Mesothelial cell of epicardium (in vitro differentiated cells): Measurements from ENCODE around the gene ENOX2. TPM values are rescaled to one million over a fixed set of nuclear protein-coding genes. Genes with fewer than 3 reads are reported as not detected.
"Not testable (repeated sequence)": the region's sequence is repeated elsewhere in the genome, so short reads cannot be mapped to it uniquely, and the experiment has no call there.

Source experiments
- DNase-seq, 2 experiments: peaks; one replicate each; pipeline ENCODE4 v3.0.0; 2021; ENCODE audit warnings: low spot score in 2 of 2; ENCODE audit not compliant: unreplicated experiment in 2 of 2
- H3K27ac Mint-ChIP-seq: 2 replicates; pipeline ENCODE4 v1.8.0; 2021; ENCODE audit warnings: mixed read lengths
- H3K27me3 Mint-ChIP-seq: 2 replicates; pipeline ENCODE4 v1.8.0; 2021; ENCODE audit warnings: low read depth, mixed read lengths
- H3K36me3 Mint-ChIP-seq: 2 replicates; pipeline ENCODE4 v1.8.0; 2021; ENCODE audit warnings: mixed read lengths
- H3K4me1 Mint-ChIP-seq: 2 replicates; pipeline ENCODE4 v1.8.0; 2021; ENCODE audit warnings: mixed read lengths
- H3K4me3 Mint-ChIP-seq: 2 replicates; pipeline ENCODE4 v1.8.0; 2021; ENCODE audit warnings: mild to moderate bottlenecking, moderate library complexity, mixed read lengths
- H3K9me3 Mint-ChIP-seq: 2 replicates; pipeline ENCODE4 v1.8.0; 2021; ENCODE audit warnings: mixed read lengths
- total RNA-seq: library from RNA; stranded (reverse); gene quantifications from 3 replicates; pipeline ENCODE4 v1.2.1, GENCODE V29; 2021
- TF ChIP-seq, protein P1 (sequence below): fragments of 200-600 bp; sonication (generic); IDR thresholded peaks from one replicate; pipeline ENCODE4 v1.5.0; 2021; ENCODE audit warnings: antibody characterized with exemption; ENCODE audit not compliant: unreplicated experiment

The ENOX2 gene
- total RNA-seq, 1 donor from 2014 or later: 13.0 TPM

DNA sequence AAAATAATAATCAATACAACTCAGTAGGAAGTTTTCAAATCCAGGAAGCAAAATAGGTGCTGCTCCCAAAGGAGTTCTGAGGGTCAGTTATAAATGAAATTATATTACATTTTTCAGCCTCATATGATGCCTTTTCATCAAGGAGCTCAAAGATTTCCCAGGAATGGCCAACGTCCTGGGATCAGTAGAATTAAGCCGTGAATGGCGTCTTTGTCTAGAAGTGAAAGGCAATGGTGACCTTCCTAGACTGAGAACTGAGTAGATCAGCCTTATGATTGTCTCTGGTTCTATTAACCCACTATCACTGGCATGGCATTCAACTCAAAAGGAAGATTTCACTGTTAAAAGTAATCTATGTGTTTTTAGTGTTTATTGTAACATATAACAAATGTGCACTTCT lies 74.4 kb downstream of the ENOX2 start:
- DNase-seq: no peak
- Mint-ChIP-seq H3K27me3 (no peaks in the 10 kb centered on the region), H3K36me3 (no peaks in the 10 kb centered on the region), H3K4me1 (no peaks in the 10 kb centered on the region), H3K4me3 (no peak overlapping the region), H3K9me3 (no peaks in the 10 kb centered on the region), H3K27ac (no peak overlapping the region)
- TF ChIP-seq, protein P1, sequence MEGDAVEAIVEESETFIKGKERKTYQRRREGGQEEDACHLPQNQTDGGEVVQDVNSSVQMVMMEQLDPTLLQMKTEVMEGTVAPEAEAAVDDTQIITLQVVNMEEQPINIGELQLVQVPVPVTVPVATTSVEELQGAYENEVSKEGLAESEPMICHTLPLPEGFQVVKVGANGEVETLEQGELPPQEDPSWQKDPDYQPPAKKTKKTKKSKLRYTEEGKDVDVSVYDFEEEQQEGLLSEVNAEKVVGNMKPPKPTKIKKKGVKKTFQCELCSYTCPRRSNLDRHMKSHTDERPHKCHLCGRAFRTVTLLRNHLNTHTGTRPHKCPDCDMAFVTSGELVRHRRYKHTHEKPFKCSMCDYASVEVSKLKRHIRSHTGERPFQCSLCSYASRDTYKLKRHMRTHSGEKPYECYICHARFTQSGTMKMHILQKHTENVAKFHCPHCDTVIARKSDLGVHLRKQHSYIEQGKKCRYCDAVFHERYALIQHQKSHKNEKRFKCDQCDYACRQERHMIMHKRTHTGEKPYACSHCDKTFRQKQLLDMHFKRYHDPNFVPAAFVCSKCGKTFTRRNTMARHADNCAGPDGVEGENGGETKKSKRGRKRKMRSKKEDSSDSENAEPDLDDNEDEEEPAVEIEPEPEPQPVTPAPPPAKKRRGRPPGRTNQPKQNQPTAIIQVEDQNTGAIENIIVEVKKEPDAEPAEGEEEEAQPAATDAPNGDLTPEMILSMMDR: no peak

- TF ChIP-seq, protein P1: no peak
- no peak for DNase-seq
- Mint-ChIP-seq H3K27me3 (no peaks in the 10 kb centered on the region), H3K4me3 (no peak overlapping the region), H3K9me3 (no peaks in the 10 kb centered on the region), H3K27ac (no peak overlapping the region), H3K4me1 (no peaks in the 10 kb centered on the region), H3K36me3 (no peaks in the 10 kb centered on the region)
Measured at GRCh38 chrX:130827648-130828047, 75.4 kb downstream of the ENOX2 start.

DNA sequence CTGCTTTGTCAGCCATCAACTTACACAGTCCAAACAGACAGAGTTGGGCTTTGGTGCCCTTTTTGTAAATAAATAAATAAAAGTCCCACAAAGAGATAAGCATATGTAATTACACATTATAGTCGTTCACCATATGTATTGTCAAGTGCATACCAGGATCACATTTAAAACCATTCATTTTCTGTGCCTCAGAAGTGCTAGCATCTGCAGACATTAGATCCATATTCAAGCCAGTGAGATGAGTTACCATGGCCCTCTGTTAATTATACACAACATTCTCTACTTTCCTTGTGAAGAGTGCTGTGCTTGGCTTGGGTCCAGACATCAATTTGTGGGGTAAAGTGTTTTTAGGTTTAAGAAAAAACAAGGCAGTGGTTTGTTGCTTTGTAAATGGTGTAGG lies 76.8 kb downstream of the ENOX2 start:
- DNase-seq: no peak
- Mint-ChIP-seq H3K4me3 (no peak overlapping the region), H3K4me1 (no peaks in the 10 kb centered on the region), H3K9me3 (no peaks in the 10 kb centered on the region), H3K27ac (no peak overlapping the region), H3K27me3 (no peaks in the 10 kb centered on the region), H3K36me3 (no peaks in the 10 kb centered on the region)
- TF ChIP-seq, protein P1: no peak

DNA sequence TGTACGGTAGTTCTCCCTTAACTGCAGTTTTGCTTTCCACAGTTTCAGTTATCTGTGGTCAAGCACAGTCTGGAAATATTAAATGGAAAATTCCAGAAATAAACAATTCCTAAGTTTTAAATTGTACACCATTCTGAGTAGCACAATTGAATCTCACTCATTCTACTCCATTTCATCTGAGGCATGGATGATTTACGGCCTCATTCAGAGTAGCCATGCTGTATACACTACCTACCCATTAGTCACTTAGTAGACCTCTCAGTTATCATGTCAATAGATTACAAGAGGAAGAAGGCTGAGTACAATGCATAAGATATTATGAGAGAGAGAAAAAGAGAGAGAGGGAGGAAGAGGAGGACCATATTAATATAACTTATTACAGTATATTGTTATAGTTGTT lies 77.5 kb downstream of the ENOX2 start:
- no peaks in the 10 kb centered on the region for H3K4me1 Mint-ChIP-seq
- TF ChIP-seq, protein P1: no peak
- no peaks in the 10 kb centered on the region for H3K27me3 Mint-ChIP-seq
- no peaks in the 10 kb centered on the region for H3K36me3 Mint-ChIP-seq
- H3K27ac Mint-ChIP-seq: no peak overlapping the region
- no peak for DNase-seq
- H3K9me3 Mint-ChIP-seq: peaks cover 2% of the 10 kb centered on the region
- no peak overlapping the region for H3K4me3 Mint-ChIP-seq

DNA sequence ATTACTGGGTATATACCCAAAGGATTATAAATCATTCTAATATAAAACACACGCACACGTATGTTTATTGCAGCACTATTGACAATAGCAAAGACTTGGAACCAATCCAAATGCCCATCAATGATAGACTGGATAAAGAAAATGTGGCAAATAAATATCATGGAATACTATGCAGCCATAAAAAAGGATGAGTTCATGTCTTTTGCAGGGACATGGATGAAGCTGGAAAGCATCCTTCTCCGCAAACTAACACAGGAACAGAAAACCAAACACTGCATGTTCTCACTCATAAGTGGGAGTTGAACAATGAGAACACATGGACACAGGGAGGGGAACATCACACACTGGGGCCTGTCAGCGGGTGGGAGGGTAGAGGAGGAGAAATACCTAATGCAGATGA lies 83.6 kb downstream of the ENOX2 start:
- not testable (repeated sequence) for H3K4me1 Mint-ChIP-seq, H3K27me3 Mint-ChIP-seq, H3K4me3 Mint-ChIP-seq, H3K36me3 Mint-ChIP-seq, DNase-seq, H3K27ac Mint-ChIP-seq
- H3K9me3 Mint-ChIP-seq: peaks cover 42% of the 10 kb centered on the region

DNA sequence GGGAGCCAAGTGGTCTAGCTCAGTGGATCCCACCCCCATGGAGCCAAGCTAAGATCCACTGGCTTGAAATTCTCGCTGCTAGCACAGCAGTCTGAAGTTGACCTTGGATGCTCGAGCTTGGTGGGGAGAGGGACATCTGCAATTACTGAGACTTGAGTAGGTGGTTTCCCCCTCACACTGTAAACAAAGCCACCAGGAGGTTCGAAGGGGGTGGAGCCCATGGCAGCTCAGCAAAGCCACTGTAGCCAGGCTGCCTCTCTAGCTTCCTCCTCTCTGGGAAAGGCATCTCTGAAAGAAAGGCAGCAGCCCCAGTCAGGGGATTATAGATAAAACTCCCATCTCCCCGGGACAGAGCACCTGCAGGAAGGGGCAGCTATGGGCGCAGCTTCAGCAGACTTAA lies 89.1 kb downstream of the ENOX2 start:
- not testable (repeated sequence) for DNase-seq, H3K27ac Mint-ChIP-seq, H3K4me1 Mint-ChIP-seq, H3K4me3 Mint-ChIP-seq, H3K36me3 Mint-ChIP-seq, H3K27me3 Mint-ChIP-seq
- H3K9me3 Mint-ChIP-seq: peaks cover 55% of the 10 kb centered on the region

DNA sequence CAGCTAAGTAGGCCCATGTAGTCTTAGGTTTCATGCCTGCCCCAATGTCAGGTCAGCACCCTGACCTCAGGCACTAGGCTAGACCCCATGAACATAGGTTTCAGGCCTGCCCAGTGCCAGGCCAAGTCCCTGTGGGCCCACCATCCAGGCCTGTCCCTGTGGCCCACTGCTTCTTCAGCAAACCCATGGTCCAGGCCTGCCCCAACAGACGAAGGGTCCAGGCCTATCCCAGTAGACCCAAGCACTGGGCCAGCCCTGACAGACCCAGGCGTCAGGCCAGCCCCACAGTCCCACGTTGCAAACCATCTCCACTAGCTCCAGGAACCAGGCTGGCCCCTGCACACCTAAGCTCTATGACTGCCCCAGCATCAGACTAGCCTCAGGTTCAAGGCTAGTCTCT lies 92.4 kb downstream of the ENOX2 start:
- peaks cover 4% of the 10 kb centered on the region for H3K36me3 Mint-ChIP-seq
- DNase-seq: no peak
- no peak overlapping the region for H3K4me3 Mint-ChIP-seq
- H3K4me1 Mint-ChIP-seq: no peaks in the 10 kb centered on the region
- peaks cover under 1% of the 10 kb centered on the region for H3K27me3 Mint-ChIP-seq
- H3K27ac Mint-ChIP-seq: no peak overlapping the region
- TF ChIP-seq, protein P1: no peak
- peaks cover 24% of the 10 kb centered on the region for H3K9me3 Mint-ChIP-seq
